Nephron (organoid): ENCODE data around the gene FYCO1.
A peak's percentile ranks its signal among the peaks of the same experiment; 100 is the strongest.

Experiments used
- H3K27ac Mint-ChIP-seq, 3 experiments: 2 replicates each; pipeline ENCODE4 v1.8.0; 2020; ENCODE audit warnings: mixed read lengths in 3 of 3, mild to moderate bottlenecking in 2 of 3, moderate library complexity in 1 of 3
- H3K27me3 Mint-ChIP-seq: 2 replicates; pipeline ENCODE4 v1.8.0; 2021; ENCODE audit warnings: low read depth, mild to moderate bottlenecking, moderate library complexity, mixed read lengths
- H3K36me3 Mint-ChIP-seq: 2 replicates; pipeline ENCODE4 v1.8.0; 2020; ENCODE audit warnings: low read depth, mixed read lengths
- H3K4me1 Mint-ChIP-seq: 2 replicates; pipeline ENCODE4 v1.8.0; 2020; ENCODE audit warnings: mixed read lengths
- H3K4me3 Mint-ChIP-seq, 3 experiments: 2 replicates each; pipeline ENCODE4 v1.8.0; 2020; ENCODE audit warnings: mild to moderate bottlenecking in 3 of 3, mixed read lengths in 3 of 3, moderate library complexity in 2 of 3
- H3K9me3 Mint-ChIP-seq: 2 replicates; pipeline ENCODE4 v1.8.0; 2020; ENCODE audit warnings: mixed read lengths
- CTCF ChIP-seq, 3 experiments: fragments of 200-600 bp; sonication (generic); IDR thresholded peaks; one replicate each; pipeline ENCODE4 v1.5.0; 2021; ENCODE audit warnings: antibody characterized with exemption in 3 of 3; ENCODE audit not compliant: unreplicated experiment in 3 of 3

Gene FYCO1

GRCh38 chr3:45921158-45922038 lies 74.2 kb downstream of the FYCO1 start:
- no peak for TF ChIP-seq CTCF (IDR thresholded peaks at IDR 0.05; ENCODE audit: unreplicated experiment in 3 of 3)
- Mint-ChIP-seq H3K4me3 (no peak overlapping the region), H3K27me3 (peaks cover under 1% of the 10 kb centered on the region), H3K4me1 (no peaks in the 10 kb centered on the region), H3K36me3 (peaks cover 37% of the 10 kb centered on the region), H3K9me3 (no peaks in the 10 kb centered on the region), H3K27ac (no peak overlapping the region)

GRCh38 chr3:45917146-45917898 lies 78.3 kb downstream of the FYCO1 start:
- no peaks in the 10 kb centered on the region for H3K9me3 Mint-ChIP-seq
- no peak overlapping the region for H3K4me3 Mint-ChIP-seq
- peaks cover 12% of the 10 kb centered on the region for H3K4me1 Mint-ChIP-seq
- H3K36me3 Mint-ChIP-seq: peaks cover 20% of the 10 kb centered on the region
- no peak for TF ChIP-seq CTCF (IDR thresholded peaks at IDR 0.05; ENCODE audit: unreplicated experiment in 3 of 3)
- H3K27ac Mint-ChIP-seq: no peak overlapping the region
- H3K27me3 Mint-ChIP-seq: peaks cover 6% of the 10 kb centered on the region

- Mint-ChIP-seq H3K4me1 (peaks cover 12% of the 10 kb centered on the region), H3K27me3 (peaks cover 6% of the 10 kb centered on the region), H3K36me3 (peaks cover 10% of the 10 kb centered on the region), H3K27ac (peak overlapping the region in 2 of 3 experiments; percentile 11 to 17), H3K9me3 (no peaks in the 10 kb centered on the region), H3K4me3 (no peak overlapping the region)
- no peak for TF ChIP-seq CTCF (IDR thresholded peaks at IDR 0.05; ENCODE audit: unreplicated experiment in 3 of 3)
Observed at GRCh38 chr3:45915518-45916231, 79.9 kb downstream of the FYCO1 start.

GRCh38 chr3:45915059-45915439 lies 80.6 kb downstream of the FYCO1 start:
- H3K27ac Mint-ChIP-seq: no peak overlapping the region
- H3K4me1 Mint-ChIP-seq: peaks cover 12% of the 10 kb centered on the region
- no peak for TF ChIP-seq CTCF (IDR thresholded peaks at IDR 0.05; ENCODE audit: unreplicated experiment in 3 of 3)
- peaks cover 5% of the 10 kb centered on the region for H3K36me3 Mint-ChIP-seq
- no peaks in the 10 kb centered on the region for H3K9me3 Mint-ChIP-seq
- H3K27me3 Mint-ChIP-seq: peaks cover 10% of the 10 kb centered on the region
- H3K4me3 Mint-ChIP-seq: no peak overlapping the region

GRCh38 chr3:45914362-45915058 lies 81.1 kb downstream of the FYCO1 start:
- no peaks in the 10 kb centered on the region for H3K9me3 Mint-ChIP-seq
- peaks cover 10% of the 10 kb centered on the region for H3K27me3 Mint-ChIP-seq
- H3K4me3 Mint-ChIP-seq: no peak overlapping the region
- H3K27ac Mint-ChIP-seq: no peak overlapping the region
- peaks cover 12% of the 10 kb centered on the region for H3K4me1 Mint-ChIP-seq
- peaks cover 5% of the 10 kb centered on the region for H3K36me3 Mint-ChIP-seq
- no peak for TF ChIP-seq CTCF (IDR thresholded peaks at IDR 0.05; ENCODE audit: unreplicated experiment in 3 of 3)
